DMS114 treated with DMSO at 0.1 percent for 48 hours (cell line): ENCODE data around the gene IGSF23.
"Not testable (repeated sequence)": the region's sequence is repeated elsewhere in the genome, so short reads cannot be mapped to it uniquely, and the experiment has no call there.

Experiments
- DNase-seq: peaks from one replicate; lab custom pipeline; 2025; ENCODE audit not compliant: unreplicated experiment; lab: John Stamatoyannopoulos, UW

IGSF23 gene

GRCh38 chr19:44587963-44588770, 25.2 kb upstream of the IGSF23 start:
- no peak for DNase-seq

GRCh38 chr19:44588771-44589112, 24.6 kb upstream of the IGSF23 start:
- DNase-seq, result no peak

GRCh38 chr19:44590245-44591059, 22.9 kb upstream of the IGSF23 start:
- DNase-seq, result no peak

- not testable (repeated sequence) for DNase-seq
Observed at GRCh38 chr19:44591340-44591993, 21.9 kb upstream of the IGSF23 start.

- no peak for DNase-seq
Observed at GRCh38 chr19:44592451-44592890, 20.9 kb upstream of the IGSF23 start.

GRCh38 chr19:44593294-44593693, 20.1 kb upstream of the IGSF23 start:
- DNase-seq, result no peak

- not testable (repeated sequence) for DNase-seq
Observed at GRCh38 chr19:44593866-44594266, 19.5 kb upstream of the IGSF23 start.

- no peak for DNase-seq
Observed at GRCh38 chr19:44596428-44597130, 16.8 kb upstream of the IGSF23 start.

GRCh38 chr19:44597131-44597491, 16.3 kb upstream of the IGSF23 start:
- DNase-seq, result no peak

- no peak for DNase-seq
Observed at GRCh38 chr19:44598355-44598754, 15.0 kb upstream of the IGSF23 start.

GRCh38 chr19:44598880-44599279, 14.5 kb upstream of the IGSF23 start:
- no peak for DNase-seq

- DNase-seq, result no peak
Observed at GRCh38 chr19:44600466-44600865, 12.9 kb upstream of the IGSF23 start.

GRCh38 chr19:44602081-44602480, 11.3 kb upstream of the IGSF23 start:
- DNase-seq, result no peak

- DNase-seq, result no peak
Observed at GRCh38 chr19:44603201-44603945, 10.0 kb upstream of the IGSF23 start.

GRCh38 chr19:44604241-44604640, 9.1 kb upstream of the IGSF23 start:
- no peak for DNase-seq

GRCh38 chr19:44605547-44605946, 7.8 kb upstream of the IGSF23 start:
- DNase-seq, result no peak

- no peak for DNase-seq
Observed at GRCh38 chr19:44607049-44607448, 6.3 kb upstream of the IGSF23 start.

- DNase-seq, result no peak
Observed at GRCh38 chr19:44607917-44608316, 5.4 kb upstream of the IGSF23 start.

- no peak for DNase-seq
Observed at GRCh38 chr19:44608391-44608821, 5.0 kb upstream of the IGSF23 start.

- no peak for DNase-seq
Observed at GRCh38 chr19:44609219-44609618, 4.1 kb upstream of the IGSF23 start.
